Adrenal gland (tissue), 12 donors: Measurements from ENCODE around the gene FTSJ1. TPM values are rescaled to one million over a fixed set of nuclear protein-coding genes. Genes with fewer than 3 reads are reported as not detected.

Experiments
- DNase-seq, 7 donors: peaks; one replicate each; pipeline ENCODE4 v3.0.0-alpha.2; 2019 to 2020
- H3K27ac ChIP-seq, 5 donors: fragments of 200-600 bp; sonication (generic) in 4 of 5; 1 replicate in 3 of 5; 2 replicates in 2 of 5; pipeline versions ENCODE4 v1.5.1 to v1.8.0; 2016 to 2020; ENCODE audit warnings: mild to moderate bottlenecking in 1 of 5
- H3K27me3 ChIP-seq: fragments of 200-600 bp; 2 replicates; pipeline ENCODE4 v1.8.0; 2021
- H3K36me3 ChIP-seq, 2 donors: fragments of 200-600 bp; replicated peaks in 1 of 2; 1 replicate in 1 of 2; 2 replicates in 1 of 2; pipeline versions ENCODE4 v1.5.1 to v1.8.0; 2018 to 2022
- H3K4me1 ChIP-seq, 2 donors: fragments of 200-600 bp; replicated peaks in 1 of 2; 1 replicate in 1 of 2; 2 replicates in 1 of 2; pipeline versions ENCODE4 v1.5.1 to v1.8.0; 2018 to 2021
- H3K4me3 ChIP-seq, 4 donors: fragments of 200-600 bp; sonication (generic) in 3 of 4; one replicate each; pipeline ENCODE4 v1.5.1; 2016 to 2018
- H3K9me3 ChIP-seq, 3 donors: fragments of 200-600 bp; sonication (generic) in 1 of 3; replicated peaks in 1 of 3; 1 replicate in 2 of 3; 2 replicates in 1 of 3; pipeline versions ENCODE4 v1.5.1 to v1.8.0; 2016 to 2021
- CTCF ChIP-seq, 6 experiments: fragments of 450-650 bp in 4 of 6; fragments of 200-600 bp in 2 of 6; sonication (generic) in 1 of 6; IDR thresholded peaks; 1 replicate in 5 of 6; 2 replicates in 1 of 6; pipeline versions ENCODE4 v1.5.1 to v1.8.0; 2016 to 2021; ENCODE audit warnings: antibody characterized with exemption in 6 of 6, mild to moderate bottlenecking in 2 of 6, moderate library complexity in 1 of 6
- POLR2A ChIP-seq, 2 donors: fragments of 450-650 bp; IDR thresholded peaks; one replicate each; pipeline ENCODE4 v1.6.1; 2017; ENCODE audit warnings: antibody characterized with exemption in 2 of 2, mild to moderate bottlenecking in 2 of 2, moderate library complexity in 1 of 2
- whole genome bisulfite sequencing, 4 donors: extraction: QIAGEN DNeasy Blood & Tissue Kit in 2 of 4; methylation state at CpG; one replicate each; pipeline versions ENCODE4 v1.1.5 to v1.1.7; 2013 to 2017; 5-methylcytosine and 5-hydroxymethylcytosine counted together
- intact Hi-C, 2 donors: fragments of 100-400 bp; cut with DNase I; formaldehyde crosslinking; loops; one replicate each; pipeline versions ENCODE4 v1.14.1 to v1.15.0; 2022 to 2023
- polyA plus RNA-seq, 3 donors: library from polyadenylated mRNA; stranded (reverse); fragments of 200-250 nt in 2 of 3; fragments of 350-450 nt in 1 of 3; fragmentation: Illumina TruSeq in 1 of 3; extraction: RNeasy Lipid Tissue Mini Kit (QIAGEN cat#74804) in 1 of 3; gene quantifications; one replicate each; pipeline ENCODE4 v1.2.3, GENCODE V29; 2013 to 2014
- total RNA-seq, 9 donors: library from RNA; depleted of rRNA in 4 of 9; stranded (reverse); fragments of >200 nt in 4 of 9; fragments of 120-200 nt in 1 of 9; fragmentation: NEBNext Ultra II Directional in 1 of 9; extraction: Animal tissue kit (Norgen Biotek cat#: 25700) in 1 of 9; gene quantifications; one replicate each; pipeline versions ENCODE4 v1.1.0 to v1.2.4, GENCODE V29; 2013 to 2023
- donor health status: healthy with polysubstance abuse.
- donor health status: Bipolar disorder and iron deficiency.
- donor health status: DM: yes; HTN: yes; CAD: no.
- donor health status: DM: no; HTN: no; CAD: no.
- donor health status: DM: no; HTN: no; CAD: no.
- donor health status: DM: yes; HTN: yes; CAD: no.

The FTSJ1 gene
- total and polyA plus RNA-seq, 12 donors, result 27.8 to 83.4 (median 42.6) TPM

DNA sequence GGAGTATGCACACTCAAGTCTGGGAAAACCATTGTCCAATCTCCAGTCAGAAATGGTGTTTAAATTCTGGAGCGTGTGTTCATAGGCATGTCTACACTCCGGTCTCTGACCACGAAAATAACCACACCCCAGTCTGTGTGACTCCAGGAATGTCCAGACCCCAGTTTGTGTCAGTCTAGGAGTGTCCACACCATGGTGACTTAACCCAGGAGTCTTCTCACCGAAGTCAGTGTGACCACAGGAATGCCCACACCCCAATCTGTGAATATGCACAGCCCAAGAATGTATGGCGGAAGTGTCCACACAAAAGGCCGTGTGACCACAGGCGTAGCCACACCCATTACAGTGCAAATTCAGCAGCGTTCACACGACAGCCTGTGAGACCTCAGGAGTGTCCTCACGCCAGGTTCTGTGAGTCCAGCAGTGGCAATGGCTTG, 11.4 kb downstream of the FTSJ1 start:
- Histone ChIP-seq H3K27ac (no peak overlapping the region), H3K9me3 (no peaks in the 10 kb centered on the region), H3K4me3 (no peak overlapping the region), H3K4me1 (no peaks in the 10 kb centered on the region), H3K36me3 (peaks cover 0 to under 1% of the 10 kb centered on the region in 2 donors), H3K27me3 (no peaks in the 10 kb centered on the region)
- WGBS, 4 donors, result 81 to 100% (median 90%) methylated on average over 1 to 10 of the region's 10 CpGs
- no peak for DNase-seq
- TF ChIP-seq CTCF (IDR thresholded peaks at IDR 0.05) (no peak), POLR2A (IDR thresholded peaks at IDR 0.05) (no peak)
- intact Hi-C loops, result no loop called here

DNA sequence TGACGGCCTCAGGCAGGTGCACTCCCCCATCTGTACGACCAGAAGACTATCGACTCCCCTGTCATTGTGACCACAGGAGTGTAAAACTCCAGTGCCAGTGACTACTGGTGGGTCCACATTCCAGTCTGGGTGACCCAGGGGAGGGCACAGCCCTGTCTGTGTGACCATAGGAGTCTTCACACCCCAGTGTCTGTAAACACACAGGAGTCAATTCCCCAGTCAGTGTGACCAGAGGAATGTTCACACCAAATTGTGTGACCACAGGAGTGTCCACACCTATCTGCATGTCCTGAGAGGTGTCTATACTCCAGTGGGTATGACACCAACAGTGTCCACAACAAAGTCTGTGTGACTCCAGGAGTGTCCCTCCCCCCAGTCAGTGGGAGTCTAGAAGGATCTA, 12.0 kb downstream of the FTSJ1 start:
- Histone ChIP-seq H3K27ac (no peak overlapping the region), H3K27me3 (no peaks in the 10 kb centered on the region), H3K4me3 (no peak overlapping the region), H3K4me1 (no peaks in the 10 kb centered on the region), H3K9me3 (no peaks in the 10 kb centered on the region), H3K36me3 (no peaks in the 10 kb centered on the region)
- TF ChIP-seq POLR2A (IDR thresholded peaks at IDR 0.05), result no peak
- TF ChIP-seq CTCF (IDR thresholded peaks at IDR 0.05), result no peak
- intact Hi-C loops, result no loop called here
- DNase-seq, result no peak
- 76 to 95% (median 89%) methylated on average over 3 of the region's 3 CpGs; no CpG with 5 or more reads in 1 of the 4 donors for WGBS, 4 donors

DNA sequence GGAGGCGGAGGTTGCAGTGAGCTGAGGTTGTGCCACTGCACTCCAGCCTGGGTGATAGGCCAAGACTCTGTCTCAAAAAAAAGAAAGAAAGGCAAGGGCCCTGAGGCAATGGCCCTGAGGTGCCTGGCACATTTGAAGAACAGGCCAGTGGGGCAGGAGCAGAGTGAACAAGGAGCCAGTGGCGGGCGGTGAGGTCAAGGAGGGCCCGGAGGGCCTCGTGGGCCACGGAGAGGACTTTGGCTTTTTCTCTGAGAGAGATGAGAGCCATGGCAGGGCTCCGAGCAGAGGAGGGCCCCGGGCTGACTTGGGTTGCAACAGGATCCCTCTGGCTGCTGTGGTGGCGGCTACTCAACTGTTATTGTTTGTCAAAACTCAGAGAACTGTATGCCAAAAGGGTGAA, 13.3 kb downstream of the FTSJ1 start:
- Histone ChIP-seq H3K27me3 (no peaks in the 10 kb centered on the region), H3K36me3 (no peaks in the 10 kb centered on the region), H3K4me3 (no peak overlapping the region), H3K9me3 (no peaks in the 10 kb centered on the region), H3K4me1 (no peaks in the 10 kb centered on the region), H3K27ac (no peak overlapping the region)
- DNase-seq, result no peak
- WGBS, 4 donors, result 83 to 93% (median 91%) methylated on average over 6 to 9 of the region's 9 CpGs
- TF ChIP-seq CTCF (IDR thresholded peaks at IDR 0.05), result no peak
- no peak for TF ChIP-seq POLR2A (IDR thresholded peaks at IDR 0.05)
- intact Hi-C loops, result no loop called here

DNA sequence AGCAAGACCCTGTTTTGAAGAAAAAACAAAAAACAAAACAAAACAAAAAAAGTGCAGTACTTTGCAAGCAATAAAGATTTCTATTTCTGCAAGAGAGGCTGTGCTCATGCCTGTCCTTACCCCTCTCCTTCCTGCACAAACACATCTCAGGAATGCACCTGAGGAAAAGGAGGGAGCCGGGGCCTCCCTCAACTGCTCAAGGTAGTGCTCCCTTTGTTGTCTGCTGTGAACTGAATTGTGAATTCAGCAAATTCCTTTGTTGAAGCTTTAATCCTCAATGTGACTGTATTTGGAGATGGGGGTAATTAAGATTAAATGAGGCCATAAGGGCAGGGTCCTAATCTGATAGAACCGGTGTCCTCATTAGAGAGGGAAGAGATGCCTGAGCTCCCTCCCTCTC, 13.9 kb downstream of the FTSJ1 start:
- no peak overlapping the region for H3K27ac ChIP-seq
- H3K4me1 ChIP-seq, result no peaks in the 10 kb centered on the region
- H3K27me3 ChIP-seq, result no peaks in the 10 kb centered on the region
- no peaks in the 10 kb centered on the region for H3K36me3 ChIP-seq
- intact Hi-C loops, result loop anchor here in 1 of 2 donors (10.0 kb wide), 1 partner anchor 405 kb away; no protein-coding TSS in a partner anchor
- no peaks in the 10 kb centered on the region for H3K9me3 ChIP-seq
- WGBS, 4 donors, result 87 to 100% (median 92%) methylated on average over 1 to 2 of the region's 2 CpGs
- H3K4me3 ChIP-seq, result no peak overlapping the region
- DNase-seq, result no peak
- TF ChIP-seq CTCF (IDR thresholded peaks at IDR 0.05) (no peak), POLR2A (IDR thresholded peaks at IDR 0.05) (no peak)
